ENCODE data around the gene ATP8B4. TPM values are rescaled to one million over a fixed set of nuclear protein-coding genes. Genes with fewer than 3 reads are reported as not detected.

Gene ATP8B4
- total RNA-seq, 1 donor from 2014 or later = 9.8 TPM

DNA sequence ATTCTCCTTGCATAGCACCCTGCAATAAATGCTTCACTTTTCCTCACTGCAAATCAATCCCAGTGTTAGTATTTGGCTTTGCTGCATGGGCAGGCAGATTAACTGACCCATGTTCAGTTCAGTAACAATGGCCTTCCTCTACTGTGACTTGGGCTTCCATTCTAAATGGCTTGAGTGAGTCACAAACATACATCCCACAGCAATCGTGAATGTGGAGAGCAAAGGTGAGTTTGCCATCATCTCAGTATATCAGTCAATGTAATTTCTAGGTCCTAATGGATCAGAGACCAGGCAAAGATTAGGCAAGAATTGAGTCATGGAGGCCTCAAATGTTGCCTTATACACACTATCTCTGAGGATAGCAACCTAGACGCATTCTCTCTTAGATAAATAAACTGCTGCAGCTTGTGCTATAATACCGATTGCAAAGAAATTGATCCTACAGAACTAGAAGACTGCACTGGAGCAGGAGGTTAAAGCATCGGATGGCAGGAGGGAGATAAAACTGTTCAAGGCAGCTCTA is 8.3 kb upstream of the ATP8B4 start:
- Histone ChIP-seq H3K27ac (no peak overlapping the region), H3K4me3 (no peak overlapping the region), H3K9me3 (no peaks in the 10 kb centered on the region), H3K27me3 (no peaks in the 10 kb centered on the region), H3K4me1 (no peaks in the 10 kb centered on the region), H3K36me3 (no peaks in the 10 kb centered on the region)
- intact Hi-C loops (cut with DNase I) = no loop called here
- TF ChIP-seq POLR2AphosphoS5 (IDR thresholded peaks at IDR 0.05; ENCODE audit: insufficient read depth in 1 of 2, low read depth in 1 of 2) (no peak), POLR2A (IDR thresholded peaks at IDR 0.05) (no peak)
- TF ChIP-seq, protein P1, sequence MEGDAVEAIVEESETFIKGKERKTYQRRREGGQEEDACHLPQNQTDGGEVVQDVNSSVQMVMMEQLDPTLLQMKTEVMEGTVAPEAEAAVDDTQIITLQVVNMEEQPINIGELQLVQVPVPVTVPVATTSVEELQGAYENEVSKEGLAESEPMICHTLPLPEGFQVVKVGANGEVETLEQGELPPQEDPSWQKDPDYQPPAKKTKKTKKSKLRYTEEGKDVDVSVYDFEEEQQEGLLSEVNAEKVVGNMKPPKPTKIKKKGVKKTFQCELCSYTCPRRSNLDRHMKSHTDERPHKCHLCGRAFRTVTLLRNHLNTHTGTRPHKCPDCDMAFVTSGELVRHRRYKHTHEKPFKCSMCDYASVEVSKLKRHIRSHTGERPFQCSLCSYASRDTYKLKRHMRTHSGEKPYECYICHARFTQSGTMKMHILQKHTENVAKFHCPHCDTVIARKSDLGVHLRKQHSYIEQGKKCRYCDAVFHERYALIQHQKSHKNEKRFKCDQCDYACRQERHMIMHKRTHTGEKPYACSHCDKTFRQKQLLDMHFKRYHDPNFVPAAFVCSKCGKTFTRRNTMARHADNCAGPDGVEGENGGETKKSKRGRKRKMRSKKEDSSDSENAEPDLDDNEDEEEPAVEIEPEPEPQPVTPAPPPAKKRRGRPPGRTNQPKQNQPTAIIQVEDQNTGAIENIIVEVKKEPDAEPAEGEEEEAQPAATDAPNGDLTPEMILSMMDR (IDR thresholded peaks at IDR 0.05) = no peak
- no peak for DNase-seq (ENCODE audit: extremely low spot score in 2 of 2)

DNA sequence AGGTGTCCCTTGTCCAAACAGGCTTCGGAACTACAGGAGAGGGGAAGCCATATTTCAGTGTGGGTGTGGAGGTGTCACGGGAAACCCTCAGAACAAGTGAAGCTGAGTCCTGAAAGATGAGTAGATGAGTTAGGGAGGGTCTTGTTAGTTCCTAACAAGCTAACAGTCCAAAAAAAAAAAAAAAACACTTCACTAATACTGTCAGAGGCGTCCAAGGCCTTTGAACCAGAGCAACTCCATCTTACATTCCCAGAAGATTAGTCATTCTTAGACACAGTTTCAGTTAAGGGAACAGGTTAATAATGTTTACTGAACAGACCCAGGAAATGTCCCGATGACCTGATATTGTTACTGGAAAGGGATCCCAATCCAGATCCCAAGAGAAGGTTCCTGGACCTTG is 7.0 kb upstream of the ATP8B4 start:
- no peaks in the 10 kb centered on the region for H3K4me1 ChIP-seq
- H3K27me3 ChIP-seq = no peaks in the 10 kb centered on the region
- no peak for DNase-seq (ENCODE audit: extremely low spot score in 2 of 2)
- no peaks in the 10 kb centered on the region for H3K36me3 ChIP-seq
- intact Hi-C loops (cut with DNase I) = no loop called here
- TF ChIP-seq, protein P1 (IDR thresholded peaks at IDR 0.05) = no peak
- TF ChIP-seq POLR2AphosphoS5 (IDR thresholded peaks at IDR 0.05; ENCODE audit: insufficient read depth in 1 of 2, low read depth in 1 of 2) = no peak
- no peak for TF ChIP-seq POLR2A (IDR thresholded peaks at IDR 0.05)
- H3K4me3 ChIP-seq = no peak overlapping the region
- H3K9me3 ChIP-seq = no peaks in the 10 kb centered on the region
- H3K27ac ChIP-seq = no peak overlapping the region

DNA sequence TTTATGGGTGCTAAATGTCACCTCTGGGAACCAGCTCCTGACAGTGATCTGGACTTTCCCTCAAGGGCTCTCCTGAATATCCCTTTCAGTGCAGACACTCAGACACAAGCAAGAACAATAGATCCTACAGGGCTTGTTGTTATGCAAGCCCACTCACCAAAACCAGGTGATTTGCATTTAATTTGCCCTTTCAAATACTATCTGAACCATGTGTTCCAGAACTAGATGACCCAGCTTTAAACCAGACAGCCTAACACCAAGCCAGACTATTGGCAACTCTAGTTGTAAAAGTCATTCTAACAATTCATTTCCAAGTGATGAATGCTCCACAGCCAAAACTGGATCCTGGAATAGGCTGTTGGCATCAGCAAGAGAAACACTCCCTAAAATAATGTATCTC is 5.6 kb upstream of the ATP8B4 start:
- no peaks in the 10 kb centered on the region for H3K27me3 ChIP-seq
- TF ChIP-seq POLR2A (IDR thresholded peaks at IDR 0.05) = no peak
- TF ChIP-seq POLR2AphosphoS5 (IDR thresholded peaks at IDR 0.05; ENCODE audit: insufficient read depth in 1 of 2, low read depth in 1 of 2) = no peak
- TF ChIP-seq, protein P1 (IDR thresholded peaks at IDR 0.05) = no peak
- intact Hi-C loops (cut with DNase I) = no loop called here
- H3K4me3 ChIP-seq = no peak overlapping the region
- no peak for DNase-seq (ENCODE audit: extremely low spot score in 2 of 2)
- H3K36me3 ChIP-seq = no peaks in the 10 kb centered on the region
- H3K27ac ChIP-seq = no peak overlapping the region
- no peaks in the 10 kb centered on the region for H3K4me1 ChIP-seq
- no peaks in the 10 kb centered on the region for H3K9me3 ChIP-seq

DNA sequence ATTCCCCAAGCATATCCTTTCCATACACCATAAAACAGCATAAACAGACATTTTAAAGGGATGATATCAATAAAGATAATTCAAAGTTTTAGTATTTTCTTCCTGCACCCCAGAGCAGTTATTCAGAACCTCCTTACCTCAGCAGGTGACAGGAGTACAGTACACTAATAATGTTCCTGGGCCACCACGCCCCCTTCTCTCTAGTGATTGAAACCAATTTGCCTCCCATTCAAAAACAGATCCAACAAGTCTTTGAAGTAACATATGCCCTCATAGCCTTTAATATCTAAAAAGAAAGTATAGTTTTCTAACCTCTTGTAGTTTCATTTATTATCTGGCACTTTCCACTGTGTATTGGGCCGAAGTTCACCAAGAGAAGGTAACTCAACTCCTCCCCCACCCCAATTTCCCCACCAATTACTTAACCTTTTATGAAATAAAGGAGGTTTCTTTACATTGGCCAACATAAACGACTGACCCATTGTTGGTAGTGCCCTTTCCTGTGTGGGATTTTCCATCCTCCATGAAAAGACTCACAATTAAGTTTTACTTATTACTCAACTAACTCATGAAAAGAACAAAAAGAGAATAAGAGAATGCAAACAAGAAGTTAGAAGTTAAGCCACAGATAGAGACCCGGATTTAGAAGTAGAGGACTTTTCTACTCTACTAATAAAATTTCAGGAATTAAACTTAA is 5.0 kb upstream of the ATP8B4 start:
- Histone ChIP-seq H3K4me3 (no peak overlapping the region), H3K36me3 (no peaks in the 10 kb centered on the region), H3K9me3 (no peaks in the 10 kb centered on the region), H3K27me3 (no peaks in the 10 kb centered on the region), H3K4me1 (no peaks in the 10 kb centered on the region), H3K27ac (no peak overlapping the region)
- TF ChIP-seq POLR2AphosphoS5 (IDR thresholded peaks at IDR 0.05; ENCODE audit: insufficient read depth in 1 of 2, low read depth in 1 of 2) = no peak
- TF ChIP-seq POLR2A (IDR thresholded peaks at IDR 0.05) = no peak
- TF ChIP-seq, protein P1 (IDR thresholded peaks at IDR 0.05) = no peak
- no peak for DNase-seq (ENCODE audit: extremely low spot score in 2 of 2)
- intact Hi-C loops (cut with DNase I) = no loop called here

DNA sequence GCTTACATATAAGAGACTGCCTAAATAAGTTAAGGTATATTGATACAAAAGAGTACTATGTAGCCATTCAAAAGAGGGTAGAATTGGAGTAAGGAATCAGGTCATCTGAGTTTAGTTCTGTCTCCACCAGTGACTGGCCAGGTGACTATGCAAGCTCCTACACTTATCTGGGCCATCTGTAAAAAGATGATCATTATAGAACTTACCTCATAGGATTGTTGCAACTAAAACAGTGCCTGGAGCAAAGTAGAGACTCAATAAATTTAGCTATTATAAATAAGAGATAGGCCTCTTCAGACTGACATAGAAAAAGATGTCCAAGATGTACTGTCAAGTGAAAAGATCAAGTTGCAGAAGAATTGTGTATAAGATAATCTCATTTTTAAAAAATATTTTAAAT is 1.7 kb upstream of the ATP8B4 start:
- Histone ChIP-seq H3K27ac (no peak overlapping the region), H3K27me3 (no peaks in the 10 kb centered on the region), H3K4me1 (no peaks in the 10 kb centered on the region), H3K9me3 (no peaks in the 10 kb centered on the region), H3K4me3 (no peak overlapping the region), H3K36me3 (no peaks in the 10 kb centered on the region)
- intact Hi-C loops (cut with DNase I) = no loop called here
- TF ChIP-seq POLR2A (IDR thresholded peaks at IDR 0.05) = no peak
- no peak for TF ChIP-seq POLR2AphosphoS5 (IDR thresholded peaks at IDR 0.05; ENCODE audit: insufficient read depth in 1 of 2, low read depth in 1 of 2)
- TF ChIP-seq, protein P1 (IDR thresholded peaks at IDR 0.05) = no peak
- no peak for DNase-seq (ENCODE audit: extremely low spot score in 2 of 2)
